ENCODE results near the gene RPS16.

The RPS16 gene

GRCh38 chr19:39426170-39426569 is 9.6 kb downstream of the RPS16 start:
- TF ChIP-seq CTCF (IDR thresholded peaks at IDR 0.05; ENCODE audit: low read depth, low read length), result no peak
- no peak for DNase-seq (ENCODE audit: extremely low read depth, low read depth)

- no peak for DNase-seq (ENCODE audit: extremely low read depth, low read depth)
- no peak for TF ChIP-seq CTCF (IDR thresholded peaks at IDR 0.05; ENCODE audit: low read depth, low read length)
Measured at GRCh38 chr19:39425744-39426143, 10.0 kb downstream of the RPS16 start.

DNA sequence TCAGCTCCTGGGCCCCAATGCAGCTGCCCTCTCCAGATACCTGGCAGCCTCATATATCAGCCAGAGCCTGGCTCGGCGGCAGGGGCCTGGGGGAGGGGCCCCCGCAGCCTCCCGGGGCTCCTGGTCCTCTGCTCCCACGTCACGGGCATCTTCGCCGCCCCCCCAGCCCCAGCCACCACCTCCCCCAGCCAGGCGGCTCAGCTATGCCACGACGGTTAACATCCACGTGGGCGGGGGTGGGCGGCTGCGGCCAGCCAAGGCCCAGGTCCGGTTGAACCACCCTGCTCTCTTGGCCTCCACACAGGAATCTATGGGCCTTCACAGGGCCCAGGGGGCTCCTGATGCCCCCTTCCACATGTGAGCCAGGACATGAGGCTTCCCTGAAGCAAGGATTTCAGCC is 10.8 kb downstream of the RPS16 start:
- no peak for DNase-seq (ENCODE audit: extremely low read depth, low read depth)
- TF ChIP-seq CTCF (IDR thresholded peaks at IDR 0.05; ENCODE audit: low read depth, low read length), result no peak

DNA sequence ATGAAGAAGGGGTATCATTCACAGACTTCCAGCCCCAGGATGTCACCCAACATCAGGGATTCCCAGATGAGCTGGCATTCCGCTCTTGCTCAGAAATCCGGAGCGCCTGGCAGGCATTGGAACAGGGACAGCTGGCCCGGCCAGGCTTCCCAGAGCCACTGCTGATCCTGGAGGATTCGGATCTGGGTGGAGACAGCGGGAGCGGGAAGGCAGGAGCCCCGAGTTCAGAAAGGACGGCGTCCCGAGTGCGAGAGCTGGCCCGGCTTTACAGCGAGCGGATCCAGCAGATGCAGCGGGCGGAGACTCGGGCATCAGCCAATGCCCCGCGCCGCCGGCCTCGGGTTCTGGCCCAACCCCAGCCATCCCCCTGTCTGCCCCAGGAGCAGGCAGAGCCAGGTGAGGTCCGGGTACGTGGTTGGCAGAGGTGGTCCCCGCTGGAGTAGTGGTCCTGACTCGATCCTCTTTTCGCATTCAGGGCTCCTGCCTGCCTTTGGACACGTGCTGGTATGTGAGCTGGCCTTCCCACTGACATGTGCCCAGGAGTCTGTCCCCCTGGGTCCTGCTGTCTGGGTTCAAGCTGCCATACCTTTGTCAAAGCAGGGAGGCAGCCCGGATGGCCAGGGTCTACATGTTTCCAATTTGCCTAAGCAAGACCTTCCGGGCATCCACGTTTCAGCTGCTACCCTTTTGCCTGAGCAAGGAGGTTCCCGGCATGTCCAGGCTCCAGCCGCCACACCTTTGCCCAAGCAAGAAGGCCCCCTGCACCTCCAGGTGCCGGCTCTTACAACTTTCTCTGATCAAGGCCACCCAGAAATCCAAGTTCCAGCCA is 12.3 kb downstream of the RPS16 start:
- TF ChIP-seq CTCF (IDR thresholded peaks at IDR 0.05; ENCODE audit: low read depth, low read length), result no peak

GRCh38 chr19:39422020-39422419 is 13.7 kb downstream of the RPS16 start:
- TF ChIP-seq CTCF (IDR thresholded peaks at IDR 0.05; ENCODE audit: low read depth, low read length), result no peak
- DNase-seq (ENCODE audit: extremely low read depth, low read depth), result no peak

More for the DNA sequence above, 12.3 kb downstream of the RPS16 start:
- DNase-seq (ENCODE audit: extremely low read depth, low read depth), result no peak

- no peak for TF ChIP-seq CTCF (IDR thresholded peaks at IDR 0.05; ENCODE audit: low read depth, low read length)
- DNase-seq (ENCODE audit: extremely low read depth, low read depth), result no peak
Measured at GRCh38 chr19:39420769-39421168, 15.0 kb downstream of the RPS16 start.

DNA sequence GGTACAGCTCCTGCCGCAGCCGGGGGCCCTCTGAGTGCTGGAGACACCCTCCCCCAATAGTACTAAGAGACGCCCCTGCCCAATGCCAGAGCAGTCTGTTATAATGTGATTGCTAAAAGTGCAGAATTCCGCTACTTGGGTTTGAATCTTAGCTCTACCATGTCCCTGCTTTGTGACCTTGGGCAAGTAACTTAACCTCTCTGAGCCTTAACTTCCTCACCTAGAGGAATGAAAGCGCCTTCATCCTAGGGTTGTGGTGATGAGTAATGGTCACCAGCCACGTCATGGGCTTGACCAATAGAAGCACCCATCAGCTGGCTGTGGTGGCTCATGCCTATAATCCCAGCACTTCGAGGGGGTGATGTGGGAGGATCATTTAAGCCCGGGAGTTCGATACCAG is 16.7 kb downstream of the RPS16 start:
- DNase-seq (ENCODE audit: extremely low read depth, low read depth), result no peak
- TF ChIP-seq CTCF (IDR thresholded peaks at IDR 0.05; ENCODE audit: low read depth, low read length), result no peak
